Measurements from ENCODE around the gene NQO2. TPM values are rescaled to one million over a fixed set of nuclear protein-coding genes. Genes with fewer than 3 reads are reported as not detected.

NQO2 gene
- total and polyA plus RNA-seq, 10 of the 15 experiments (the other 5 are each of a cell fraction or from before 2014, with no cell fraction given), result 0.55 to 2.6 (median 0.80) TPM

- TF ChIP-seq IRF4 (IDR thresholded peaks at IDR 0.05; ENCODE audit: low read depth, low read length) (no peak), CBX3 (IDR thresholded peaks at IDR 0.05; ENCODE audit: borderline replicate concordance, low read depth) (no peak)
- TF ChIP-seq, protein P1, sequence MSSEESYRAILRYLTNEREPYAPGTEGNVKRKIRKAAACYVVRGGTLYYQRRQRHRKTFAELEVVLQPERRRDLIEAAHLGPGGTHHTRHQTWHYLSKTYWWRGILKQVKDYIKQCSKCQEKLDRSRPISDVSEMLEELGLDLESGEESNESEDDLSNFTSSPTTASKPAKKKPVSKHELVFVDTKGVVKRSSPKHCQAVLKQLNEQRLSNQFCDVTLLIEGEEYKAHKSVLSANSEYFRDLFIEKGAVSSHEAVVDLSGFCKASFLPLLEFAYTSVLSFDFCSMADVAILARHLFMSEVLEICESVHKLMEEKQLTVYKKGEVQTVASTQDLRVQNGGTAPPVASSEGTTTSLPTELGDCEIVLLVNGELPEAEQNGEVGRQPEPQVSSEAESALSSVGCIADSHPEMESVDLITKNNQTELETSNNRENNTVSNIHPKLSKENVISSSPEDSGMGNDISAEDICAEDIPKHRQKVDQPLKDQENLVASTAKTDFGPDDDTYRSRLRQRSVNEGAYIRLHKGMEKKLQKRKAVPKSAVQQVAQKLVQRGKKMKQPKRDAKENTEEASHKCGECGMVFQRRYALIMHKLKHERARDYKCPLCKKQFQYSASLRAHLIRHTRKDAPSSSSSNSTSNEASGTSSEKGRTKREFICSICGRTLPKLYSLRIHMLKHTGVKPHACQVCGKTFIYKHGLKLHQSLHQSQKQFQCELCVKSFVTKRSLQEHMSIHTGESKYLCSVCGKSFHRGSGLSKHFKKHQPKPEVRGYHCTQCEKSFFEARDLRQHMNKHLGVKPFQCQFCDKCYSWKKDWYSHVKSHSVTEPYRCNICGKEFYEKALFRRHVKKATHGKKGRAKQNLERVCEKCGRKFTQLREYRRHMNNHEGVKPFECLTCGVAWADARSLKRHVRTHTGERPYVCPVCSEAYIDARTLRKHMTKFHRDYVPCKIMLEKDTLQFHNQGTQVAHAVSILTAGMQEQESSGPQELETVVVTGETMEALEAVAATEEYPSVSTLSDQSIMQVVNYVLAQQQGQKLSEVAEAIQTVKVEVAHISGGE (CRISPR knock-in tag; IDR thresholded peaks at IDR 0.05), result no peak
These were observed 38.8 kb upstream of the NQO2 start (continued) for GRCh38 chr6:2960935-2961334.

GRCh38 chr6:2961506-2961905 lies 38.2 kb upstream of the NQO2 start:
- no peak overlapping the region for H3K4me3 ChIP-seq
- H3K9ac ChIP-seq (ENCODE audit: control insufficient read depth, insufficient read depth, low read length), result no peak overlapping the region
- H3K4me1 ChIP-seq (ENCODE audit: control insufficient read depth, insufficient read depth, low read length), result no peaks in the 10 kb centered on the region
- H3K27me3 ChIP-seq (replicated peaks in 1 of 2; ENCODE audit: control insufficient read depth in 2 of 2, insufficient read depth in 2 of 2, low read length in 1 of 2), result peaks cover 3 to 4% of the 10 kb centered on the region in 2 experiments
- ChIA-PET RAD21 (ENCODE audit: unreplicated experiment) (no interaction called here), SMC1A (ENCODE audit: uncharacterized antibody, unreplicated experiment) (no interaction called here), POLR2A (no interaction called here), CTCF (no interaction called here)
- H3K36me3 ChIP-seq (ENCODE audit: control insufficient read depth in 2 of 2, insufficient read depth in 2 of 2, low read length in 1 of 2), result no peaks in the 10 kb centered on the region
- in situ Hi-C loops (cut with MboI), result no loop called here
- FAIRE-seq (no peak), ATAC-seq (no peak), DNase-seq (ENCODE audit: low read depth, low spot score) (no peak)
- no peaks in the 10 kb centered on the region for H3K9me3 ChIP-seq (replicated peaks; ENCODE audit: control insufficient read depth, insufficient read depth, low read length)
- no peaks in the 10 kb centered on the region for H3K79me2 ChIP-seq (ENCODE audit: control insufficient read depth, insufficient read depth, low read length)
- H4K20me1 ChIP-seq (ENCODE audit: control insufficient read depth, insufficient read depth), result no peaks in the 10 kb centered on the region
- intact Hi-C loops (cut with micrococcal nuclease; ENCODE audit: unreplicated experiment), result no loop called here
- TF ChIP-seq, protein P2, sequence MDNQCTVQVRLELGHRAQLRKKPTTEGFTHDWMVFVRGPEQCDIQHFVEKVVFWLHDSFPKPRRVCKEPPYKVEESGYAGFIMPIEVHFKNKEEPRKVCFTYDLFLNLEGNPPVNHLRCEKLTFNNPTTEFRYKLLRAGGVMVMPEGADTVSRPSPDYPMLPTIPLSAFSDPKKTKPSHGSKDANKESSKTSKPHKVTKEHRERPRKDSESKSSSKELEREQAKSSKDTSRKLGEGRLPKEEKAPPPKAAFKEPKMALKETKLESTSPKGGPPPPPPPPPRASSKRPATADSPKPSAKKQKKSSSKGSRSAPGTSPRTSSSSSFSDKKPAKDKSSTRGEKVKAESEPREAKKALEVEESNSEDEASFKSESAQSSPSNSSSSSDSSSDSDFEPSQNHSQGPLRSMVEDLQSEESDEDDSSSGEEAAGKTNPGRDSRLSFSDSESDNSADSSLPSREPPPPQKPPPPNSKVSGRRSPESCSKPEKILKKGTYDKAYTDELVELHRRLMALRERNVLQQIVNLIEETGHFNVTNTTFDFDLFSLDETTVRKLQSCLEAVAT (IDR thresholded peaks at IDR 0.05), result no peak
- TF ChIP-seq PAX5 (IDR thresholded peaks at IDR 0.05; ENCODE audit: borderline replicate concordance, low read depth, low read length), result no peak
- TF ChIP-seq MEF2B (IDR thresholded peaks at IDR 0.05; ENCODE audit: partially characterized antibody, poor library complexity, severe bottlenecking), result no peak
- TF ChIP-seq WRNIP1 (IDR thresholded peaks at IDR 0.05; ENCODE audit: borderline replicate concordance, low read depth, low read length), result no peak
- TF ChIP-seq NBN (IDR thresholded peaks at IDR 0.05), result no peak
- no peak for TF ChIP-seq HCFC1 (IDR thresholded peaks at IDR 0.05; ENCODE audit: low read length)
- TF ChIP-seq RELA (IDR thresholded peaks at IDR 0.05; ENCODE audit: borderline replicate concordance, partially characterized antibody), result no peak
- no peak for TF ChIP-seq NFYB (IDR thresholded peaks at IDR 0.05; ENCODE audit: insufficient read depth, low read depth, low read length)
- BruUV-seq (replicated peaks), result no TSS peak
- H3K27ac ChIP-seq (ENCODE audit: control insufficient read depth, insufficient read depth), result no peak overlapping the region
- no peak overlapping the region for H2AFZ ChIP-seq (ENCODE audit: control insufficient read depth, low read depth, low read length)
- WGBS (ENCODE audit: insufficient coverage, insufficient replicate concordance, low lambda C conversion rate, missing lambda C conversion rate), result 45% methylated on average over 7 of the region's 7 CpGs
- H3K4me2 ChIP-seq (ENCODE audit: control insufficient read depth, insufficient read depth), result no peak overlapping the region
